PFSK-1 (cell line): Measurements from ENCODE around the gene TCF7.

Experiments used
- FOXP2 ChIP-seq: optimal IDR thresholded peaks from 2 replicates; pipeline ENCODE3; 2011; ENCODE audit warnings: borderline replicate concordance, control low read depth, inconsistent platforms; ENCODE audit not compliant: insufficient read depth; ENCODE audit errors: extremely low read length, extremely low read depth
- POLR2AphosphoS5 ChIP-seq: IDR thresholded peaks from 2 replicates; pipeline ENCODE4 v1.6.1; 2012; ENCODE audit warnings: low read depth, mild to moderate bottlenecking, control low read depth, low read length, moderate library complexity
- REST ChIP-seq, 2 experiments: IDR thresholded peaks; 2 replicates each; pipeline versions ENCODE4 v1.6.1 to v1.8.0; 2011 to 2012; ENCODE audit warnings: low read depth in 2 of 2, low read length in 2 of 2, control low read depth in 1 of 2, inconsistent platforms in 1 of 2, mild to moderate bottlenecking in 1 of 2, moderate library complexity in 1 of 2; ENCODE audit not compliant: insufficient read depth in 1 of 2
- SIN3A ChIP-seq: IDR thresholded peaks from 2 replicates; pipeline ENCODE4 v1.6.1; 2012; ENCODE audit warnings: mild to moderate bottlenecking, low read length, moderate library complexity, borderline replicate concordance; ENCODE audit not compliant: insufficient read depth
- TAF1 ChIP-seq: IDR thresholded peaks from 2 replicates; pipeline ENCODE4 v1.6.1; 2012; ENCODE audit warnings: low read length, control low read depth, borderline replicate concordance; ENCODE audit not compliant: insufficient read depth

Gene TCF7

GRCh38 chr5:134072471-134073210 lies 41.8 kb upstream of the TCF7 start:
- TF ChIP-seq TAF1, result no peak
- no peak for TF ChIP-seq SIN3A
- TF ChIP-seq POLR2AphosphoS5, result no peak
- no peak for TF ChIP-seq REST (IDR thresholded peaks at IDR 0.05; ENCODE audit: insufficient read depth in 1 of 2, low read depth in 2 of 2, low read length in 2 of 2)
- TF ChIP-seq FOXP2, result no peak

GRCh38 chr5:134073404-134073803 lies 41.1 kb upstream of the TCF7 start:
- no peak for TF ChIP-seq POLR2AphosphoS5
- no peak for TF ChIP-seq SIN3A
- no peak for TF ChIP-seq FOXP2
- no peak for TF ChIP-seq TAF1
- no peak for TF ChIP-seq REST (IDR thresholded peaks at IDR 0.05; ENCODE audit: insufficient read depth in 1 of 2, low read depth in 2 of 2, low read length in 2 of 2)

GRCh38 chr5:134075102-134075501 lies 39.4 kb upstream of the TCF7 start:
- no peak for TF ChIP-seq REST (IDR thresholded peaks at IDR 0.05; ENCODE audit: insufficient read depth in 1 of 2, low read depth in 2 of 2, low read length in 2 of 2)

GRCh38 chr5:134077926-134078580 lies 36.4 kb upstream of the TCF7 start:
- TF ChIP-seq REST (IDR thresholded peaks at IDR 0.05; ENCODE audit: insufficient read depth in 1 of 2, low read depth in 2 of 2, low read length in 2 of 2) (no peak), TAF1 (no peak), SIN3A (no peak), POLR2AphosphoS5 (no peak), FOXP2 (no peak)
